HEK293 (cell line): Measurements from ENCODE around the gene ZFAND3.

Experiments
- ATF2 ChIP-seq: fragments of 450-650 bp; formaldehyde crosslinking; IDR thresholded peaks from 2 replicates; pipeline ENCODE4 v1.5.1; 2016; ENCODE audit warnings: missing biosample characterization, missing genetic modification characterization, low read depth
- CTCF ChIP-seq: fragments of 450-650 bp; formaldehyde crosslinking; IDR thresholded peaks from 2 replicates; pipeline ENCODE4 v1.5.1; 2016; ENCODE audit warnings: missing biosample characterization, missing genetic modification characterization
- HOXC10 ChIP-seq: sonication (generic); formaldehyde crosslinking; IDR thresholded peaks from 2 replicates; pipeline ENCODE4 v1.8.1; 2023; ENCODE audit warnings: mild to moderate bottlenecking, missing genetic modification reagents
- PATZ1 ChIP-seq: fragments of 450-650 bp; formaldehyde crosslinking; IDR thresholded peaks from 2 replicates; pipeline ENCODE4 v1.5.1; 2016; ENCODE audit warnings: missing biosample characterization, missing genetic modification characterization
- SP3 ChIP-seq: fragments of 450-650 bp; formaldehyde crosslinking; IDR thresholded peaks from 2 replicates; pipeline ENCODE4 v1.5.1; 2016; ENCODE audit warnings: missing biosample characterization, missing genetic modification characterization
- TCF7L2 ChIP-seq: IDR thresholded peaks from 2 replicates; pipeline ENCODE4 v1.6.1; 2011; ENCODE audit warnings: low read depth, mild to moderate bottlenecking, inconsistent platforms, low read length, moderate library complexity, borderline replicate concordance
- WT1 ChIP-seq: fragments of 450-650 bp; formaldehyde crosslinking; IDR thresholded peaks from 2 replicates; pipeline ENCODE4 v1.5.1; 2016; ENCODE audit warnings: missing biosample characterization, missing genetic modification characterization
- ZNF157 ChIP-seq: fragments of 450-650 bp; formaldehyde crosslinking; IDR thresholded peaks from 2 replicates; pipeline ENCODE4 v1.5.1; 2016; ENCODE audit warnings: missing biosample characterization, missing genetic modification characterization
- ZNF302 ChIP-seq: fragments of 450-650 bp; formaldehyde crosslinking; IDR thresholded peaks from 2 replicates; pipeline ENCODE4 v1.5.1; 2016; ENCODE audit warnings: missing biosample characterization, missing genetic modification characterization, low read depth
- ZNF311 ChIP-seq: fragments of 450-650 bp; formaldehyde crosslinking; IDR thresholded peaks from 2 replicates; pipeline ENCODE4 v1.5.1; 2017; ENCODE audit warnings: missing biosample characterization, missing genetic modification characterization, borderline replicate concordance

- no peak for TF ChIP-seq TCF7L2
- TF ChIP-seq ZNF302 (tag by site-specific recombination): no peak
- TF ChIP-seq PATZ1 (tag by site-specific recombination): no peak
- TF ChIP-seq ZNF157 (tag by site-specific recombination): no peak
- no peak for TF ChIP-seq CTCF (tag by site-specific recombination)
- no peak for TF ChIP-seq HOXC10 (CRISPR knock-in tag)
- no peak for TF ChIP-seq ATF2 (tag by site-specific recombination)
- TF ChIP-seq WT1: no peak
- TF ChIP-seq SP3 (tag by site-specific recombination): no peak
- no peak for TF ChIP-seq ZNF311
Measured at GRCh38 chr6:37785663-37786270, 33.8 kb upstream of the ZFAND3 start.
